Measurements from ENCODE around the gene PLEK2. TPM values are rescaled to one million over a fixed set of nuclear protein-coding genes. Genes with fewer than 3 reads are reported as not detected.
A peak's percentile ranks its signal among the peaks of the same experiment; 100 is the strongest.

The PLEK2 gene
- total and polyA plus RNA-seq, 2 of the 13 experiments (the other 11 are each of a cell fraction or from before 2014, with no cell fraction given): 0.26 to 1.5 TPM

- TF ChIP-seq PHF8 (CRISPR knock-in tag; IDR thresholded peaks at IDR 0.05) (peak; percentile 3; the same call in 1 of the 2 replicates), IRF9 (CRISPR knock-in tag; IDR thresholded peaks at IDR 0.05; ENCODE audit: borderline replicate concordance) (0 out of 2 replicates have a peak, but pooled peaks have one; percentile 44), THAP7 (CRISPR knock-in tag; IDR thresholded peaks at IDR 0.05) (no peak), KDM2A (CRISPR knock-in tag; IDR thresholded peaks at IDR 0.05; ENCODE audit: borderline replicate concordance, low read depth) (0 out of 2 replicates have a peak, but pooled peaks have one; percentile 5), REST (IDR thresholded peaks at IDR 0.05; ENCODE audit: borderline replicate concordance in 1 of 2, low read depth in 1 of 2, low read length in 2 of 2) (peak in 1 of 2 experiments; percentile 62; a peak in 2 of 4 replicates), RBFOX2 (IDR thresholded peaks at IDR 0.05; ENCODE audit: low read depth, low read length) (peak; percentile 42; the same call in 1 of the 2 replicates), KMT2A (CRISPR knock-in tag; IDR thresholded peaks at IDR 0.05) (peak; percentile 53; the same call in 1 of the 2 replicates), KDM5A (IDR thresholded peaks at IDR 0.05; ENCODE audit: borderline replicate concordance, low read length) (peak; percentile 73), IKZF4 (CRISPR knock-in tag; IDR thresholded peaks at IDR 0.05; ENCODE audit: borderline replicate concordance, low read depth, not compliant biosample characterization) (peak; percentile 46), ZNF441 (CRISPR knock-in tag; IDR thresholded peaks at IDR 0.05; ENCODE audit: borderline replicate concordance) (peak; percentile 30; the same call in 1 of the 2 replicates), SRSF1 (optimal IDR thresholded peaks at IDR 0.05; ENCODE audit: low read depth, low read length) (peak; percentile 38), ZNF883 (CRISPR knock-in tag; IDR thresholded peaks at IDR 0.05; ENCODE audit: not compliant biosample characterization) (peak; percentile 17), ZNF263 (CRISPR knock-in tag; IDR thresholded peaks at IDR 0.05) (0 out of 2 replicates have a peak, but pooled peaks have one; percentile 6), ZNF12 (CRISPR knock-in tag; IDR thresholded peaks at IDR 0.05) (0 out of 2 replicates have a peak, but pooled peaks have one; percentile 20)
Measured at GRCh38 chr14:67360470-67361206, 51.3 kb downstream of the PLEK2 start (continued).
